HG02938 (cell line): ENCODE results near the gene PDGFA.

Experiments
- ATAC-seq: cut with Tn5 transposase; IDR thresholded peaks from one replicate; pipeline ENCODE4 v1.9.1; 2021; ENCODE audit warnings: mild to moderate bottlenecking, moderate library complexity; ENCODE audit not compliant: unreplicated experiment

PDGFA gene

GRCh38 chr7:519484-520390 lies at the start of gene PDGFA:
Gene PDGFA, minus strand, starts transcription at chr7:519846. Its CDS starts 845 bp downstream, at chr7:519001.
- ATAC-seq: no peak

GRCh38 chr7:568031-568951 lies 48.6 kb upstream of the PDGFA start:
- no peak for ATAC-seq

GRCh38 chr7:567305-567883 lies 47.7 kb upstream of the PDGFA start:
- no peak for ATAC-seq

- no peak for ATAC-seq
Measured at GRCh38 chr7:566100-566499, 46.5 kb upstream of the PDGFA start.

- ATAC-seq: no peak
Measured at GRCh38 chr7:564176-564865, 44.7 kb upstream of the PDGFA start.

GRCh38 chr7:563629-564170 lies 44.1 kb upstream of the PDGFA start:
- ATAC-seq: no peak

- ATAC-seq: no peak
Measured at GRCh38 chr7:562789-563628, 43.4 kb upstream of the PDGFA start.

- ATAC-seq: no peak
Measured at GRCh38 chr7:562374-562675, 42.7 kb upstream of the PDGFA start.

GRCh38 chr7:561631-562373 lies 42.2 kb upstream of the PDGFA start:
- ATAC-seq: no peak

GRCh38 chr7:560966-561630 lies 41.5 kb upstream of the PDGFA start:
- no peak for ATAC-seq

- no peak for ATAC-seq
Measured at GRCh38 chr7:559396-559705, 39.7 kb upstream of the PDGFA start.

- no peak for ATAC-seq
Measured at GRCh38 chr7:557558-557881, 37.9 kb upstream of the PDGFA start.

GRCh38 chr7:556837-557557 lies 37.4 kb upstream of the PDGFA start:
- no peak for ATAC-seq

GRCh38 chr7:556291-556826 lies 36.7 kb upstream of the PDGFA start:
- ATAC-seq: no peak

GRCh38 chr7:555551-556160 lies 36.0 kb upstream of the PDGFA start:
- ATAC-seq: no peak

- ATAC-seq: no peak
Measured at GRCh38 chr7:553636-554111, 34.0 kb upstream of the PDGFA start.

GRCh38 chr7:552868-553635 lies 33.4 kb upstream of the PDGFA start:
- no peak for ATAC-seq
